Right atrium auricular region (tissue), 2 donors: ENCODE measurements around the gene CST8. TPM values are rescaled to one million over a fixed set of nuclear protein-coding genes. Genes with fewer than 3 reads are reported as not detected.

Experiments used
- DNase-seq: peaks from one replicate; pipeline ENCODE4 v3.0.0-alpha.2; 2019; ENCODE audit warnings: low spot score
- H3K27ac ChIP-seq, 2 donors: fragments of 200-600 bp; sonication (generic); 1 replicate in 1 of 2; 2 replicates in 1 of 2; pipeline ENCODE4 v1.5.1; 2016 to 2019
- H3K27me3 ChIP-seq, 2 donors: fragments of 200-600 bp; sonication (generic); one replicate each; pipeline versions ENCODE4 v1.5.1 to v1.6.0; 2017 to 2019
- H3K36me3 ChIP-seq: fragments of 200-600 bp; sonication (generic); one replicate; pipeline ENCODE4 v1.5.1; 2016
- H3K4me1 ChIP-seq, 2 donors: fragments of 200-600 bp; sonication (generic); one replicate each; pipeline versions ENCODE4 v1.5.1 to v1.6.0; 2017 to 2019
- H3K4me3 ChIP-seq, 2 donors: fragments of 200-600 bp; sonication (generic); 1 replicate in 1 of 2; 2 replicates in 1 of 2; pipeline ENCODE4 v1.5.1; 2017 to 2019; ENCODE audit warnings: mild to moderate bottlenecking in 1 of 2, moderate library complexity in 1 of 2
- H3K9me3 ChIP-seq, 2 donors: fragments of 200-600 bp; sonication (generic); one replicate each; pipeline ENCODE4 v1.5.1; 2019
- CTCF ChIP-seq, 2 donors: fragments of 200-600 bp; sonication (generic); IDR thresholded peaks; one replicate each; pipeline ENCODE4 v1.5.1; 2019; ENCODE audit warnings: antibody characterized with exemption in 2 of 2
- total RNA-seq, 2 donors: library from RNA; depleted of rRNA; stranded (reverse); fragments of >200 nt; gene quantifications; one replicate each; pipeline ENCODE4 v1.1.0, GENCODE V29; 2016

The CST8 gene
- total RNA-seq, 2 donors from 2014 or later: not detected

GRCh38 chr20:23508449-23509229 lies 17.7 kb downstream of the CST8 start:
- H3K27me3 ChIP-seq: no peaks in the 10 kb centered on the region
- DNase-seq: no peak
- no peak for TF ChIP-seq CTCF (IDR thresholded peaks at IDR 0.05)

GRCh38 chr20:23509247-23509913 lies 18.5 kb downstream of the CST8 start:
- Histone ChIP-seq H3K36me3 (no peaks in the 10 kb centered on the region), H3K4me3 (no peak overlapping the region), H3K9me3 (no peaks in the 10 kb centered on the region), H3K27me3 (no peaks in the 10 kb centered on the region), H3K4me1 (no peaks in the 10 kb centered on the region), H3K27ac (no peak overlapping the region)
- no peak for DNase-seq
- TF ChIP-seq CTCF (IDR thresholded peaks at IDR 0.05): no peak

More at GRCh38 chr20:23508449-23509229, 17.7 kb downstream of the CST8 start:
- Histone ChIP-seq H3K4me3 (no peak overlapping the region), H3K9me3 (no peaks in the 10 kb centered on the region), H3K36me3 (no peaks in the 10 kb centered on the region), H3K27ac (no peak overlapping the region), H3K4me1 (no peaks in the 10 kb centered on the region)

- no peaks in the 10 kb centered on the region for H3K9me3 ChIP-seq
- no peak overlapping the region for H3K4me3 ChIP-seq
- DNase-seq: no peak
- no peaks in the 10 kb centered on the region for H3K27me3 ChIP-seq
- no peak overlapping the region for H3K27ac ChIP-seq
- no peak for TF ChIP-seq CTCF (IDR thresholded peaks at IDR 0.05)
- no peaks in the 10 kb centered on the region for H3K4me1 ChIP-seq
- no peaks in the 10 kb centered on the region for H3K36me3 ChIP-seq
These were observed 19.2 kb downstream of the CST8 start for GRCh38 chr20:23510000-23510590.

- no peaks in the 10 kb centered on the region for H3K27me3 ChIP-seq
- TF ChIP-seq CTCF (IDR thresholded peaks at IDR 0.05): no peak
- no peak overlapping the region for H3K27ac ChIP-seq
- DNase-seq: no peak
- H3K9me3 ChIP-seq: no peaks in the 10 kb centered on the region
- no peak overlapping the region for H3K4me3 ChIP-seq
- H3K36me3 ChIP-seq: no peaks in the 10 kb centered on the region
- H3K4me1 ChIP-seq: no peaks in the 10 kb centered on the region
These were observed 22.2 kb downstream of the CST8 start for GRCh38 chr20:23513164-23513563.

GRCh38 chr20:23514848-23515247 lies 23.9 kb downstream of the CST8 start:
- H3K4me1 ChIP-seq: no peaks in the 10 kb centered on the region
- no peaks in the 10 kb centered on the region for H3K9me3 ChIP-seq
- H3K4me3 ChIP-seq: no peak overlapping the region
- no peak for TF ChIP-seq CTCF (IDR thresholded peaks at IDR 0.05)
- no peak for DNase-seq
- H3K27ac ChIP-seq: no peak overlapping the region
- H3K27me3 ChIP-seq: no peaks in the 10 kb centered on the region
- no peaks in the 10 kb centered on the region for H3K36me3 ChIP-seq
